Thyroid gland (tissue), 4 donors: Measurements from ENCODE around the gene SIK3. TPM values are rescaled to one million over a fixed set of nuclear protein-coding genes. Genes with fewer than 3 reads are reported as not detected.

Source experiments
- DNase-seq, 2 donors: peaks; one replicate each; pipeline ENCODE4 v3.0.0-alpha.2; 2019
- H3K27ac ChIP-seq, 3 donors: fragments of 200-600 bp; sonication (generic); 1 replicate in 2 of 3; 2 replicates in 1 of 3; pipeline ENCODE4 v1.5.1; 2016 to 2019; ENCODE audit warnings: mild to moderate bottlenecking in 1 of 3, moderate library complexity in 1 of 3
- H3K27me3 ChIP-seq: fragments of 200-600 bp; sonication (generic); one replicate; pipeline ENCODE4 v1.5.1; 2019
- H3K36me3 ChIP-seq, 2 donors: fragments of 200-600 bp; sonication (generic); one replicate each; pipeline ENCODE4 v1.5.1; 2016 to 2019
- H3K4me1 ChIP-seq, 2 donors: fragments of 200-600 bp; sonication (generic); one replicate each; pipeline ENCODE4 v1.5.1; 2017 to 2019
- H3K4me3 ChIP-seq, 3 donors: fragments of 200-600 bp; sonication (generic); replicated peaks in 1 of 3; 1 replicate in 2 of 3; 2 replicates in 1 of 3; pipeline ENCODE4 v1.5.1; 2016; ENCODE audit warnings: mild to moderate bottlenecking in 1 of 3
- H3K9me3 ChIP-seq: fragments of 200-600 bp; sonication (generic); one replicate; pipeline ENCODE4 v1.5.1; 2017
- POLR2A ChIP-seq, 2 donors: fragments of 450-650 bp; IDR thresholded peaks; one replicate each; pipeline ENCODE4 v1.6.1; 2017; ENCODE audit warnings: antibody characterized with exemption in 2 of 2, mild to moderate bottlenecking in 2 of 2, moderate library complexity in 1 of 2
- WGBS, 2 donors: methylation state at CpG; one replicate each; pipeline ENCODE4 v1.1.5; 2017; 5-methylcytosine and 5-hydroxymethylcytosine counted together
- intact Hi-C: fragments of 100-400 bp; cut with DNase I; formaldehyde crosslinking; loops from one replicate; pipeline ENCODE4 v1.15.1; 2023
- total RNA-seq, 4 donors: library from RNA; depleted of rRNA; stranded (reverse); fragments of >200 nt; gene quantifications; one replicate each; pipeline ENCODE4 v1.2.3, GENCODE V29; 2016
- TF ChIP-seq, protein P1 (sequence below), 6 experiments: fragments of 200-600 bp in 3 of 6; fragments of 450-650 bp in 3 of 6; sonication (generic) in 3 of 6; IDR thresholded peaks; one replicate each; pipeline ENCODE4 v1.5.1; 2016 to 2019; ENCODE audit warnings: antibody characterized with exemption in 6 of 6, mild to moderate bottlenecking in 2 of 6, inconsistent platforms in 1 of 6, moderate library complexity in 1 of 6

SIK3 gene
- total RNA-seq, 4 donors from 2014 or later, result 46.0 to 86.3 (median 71.9) TPM

DNA sequence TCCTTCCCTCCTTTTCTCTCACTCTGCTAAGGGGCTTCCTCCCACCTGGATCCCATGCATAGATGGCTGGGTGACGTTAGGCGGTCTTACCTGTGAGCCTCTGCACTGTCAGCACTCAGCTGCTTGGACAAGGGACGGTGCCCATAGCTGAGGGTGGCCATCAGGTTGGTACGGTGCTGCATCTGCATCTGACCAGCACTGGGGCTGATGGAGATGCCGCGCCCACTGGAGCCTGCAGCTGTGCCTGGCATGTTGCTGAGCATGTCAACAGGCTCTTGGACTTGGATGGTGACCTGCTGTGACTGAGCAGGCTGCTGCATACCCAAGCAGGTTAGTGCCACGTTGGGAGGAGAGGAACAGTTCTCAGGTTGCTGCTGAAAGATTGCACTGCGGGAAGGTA is 239.1 kb downstream of the SIK3 start:
- no peak overlapping the region for H3K27ac ChIP-seq
- H3K4me1 ChIP-seq, result peaks cover 0 to under 1% of the 10 kb centered on the region in 2 donors
- no peaks in the 10 kb centered on the region for H3K9me3 ChIP-seq
- H3K27me3 ChIP-seq, result no peaks in the 10 kb centered on the region
- peaks cover 58 to 66% of the 10 kb centered on the region in 2 donors for H3K36me3 ChIP-seq
- WGBS, 2 donors, result 95 to 97% methylated on average over 5 to 8 of the region's 8 CpGs
- no peak for TF ChIP-seq POLR2A (IDR thresholded peaks at IDR 0.05)
- TF ChIP-seq, protein P1, sequence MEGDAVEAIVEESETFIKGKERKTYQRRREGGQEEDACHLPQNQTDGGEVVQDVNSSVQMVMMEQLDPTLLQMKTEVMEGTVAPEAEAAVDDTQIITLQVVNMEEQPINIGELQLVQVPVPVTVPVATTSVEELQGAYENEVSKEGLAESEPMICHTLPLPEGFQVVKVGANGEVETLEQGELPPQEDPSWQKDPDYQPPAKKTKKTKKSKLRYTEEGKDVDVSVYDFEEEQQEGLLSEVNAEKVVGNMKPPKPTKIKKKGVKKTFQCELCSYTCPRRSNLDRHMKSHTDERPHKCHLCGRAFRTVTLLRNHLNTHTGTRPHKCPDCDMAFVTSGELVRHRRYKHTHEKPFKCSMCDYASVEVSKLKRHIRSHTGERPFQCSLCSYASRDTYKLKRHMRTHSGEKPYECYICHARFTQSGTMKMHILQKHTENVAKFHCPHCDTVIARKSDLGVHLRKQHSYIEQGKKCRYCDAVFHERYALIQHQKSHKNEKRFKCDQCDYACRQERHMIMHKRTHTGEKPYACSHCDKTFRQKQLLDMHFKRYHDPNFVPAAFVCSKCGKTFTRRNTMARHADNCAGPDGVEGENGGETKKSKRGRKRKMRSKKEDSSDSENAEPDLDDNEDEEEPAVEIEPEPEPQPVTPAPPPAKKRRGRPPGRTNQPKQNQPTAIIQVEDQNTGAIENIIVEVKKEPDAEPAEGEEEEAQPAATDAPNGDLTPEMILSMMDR (IDR thresholded peaks at IDR 0.05), result no peak
- no peak for DNase-seq
- no peak overlapping the region for H3K4me3 ChIP-seq
- intact Hi-C loops, result no loop called here

DNA sequence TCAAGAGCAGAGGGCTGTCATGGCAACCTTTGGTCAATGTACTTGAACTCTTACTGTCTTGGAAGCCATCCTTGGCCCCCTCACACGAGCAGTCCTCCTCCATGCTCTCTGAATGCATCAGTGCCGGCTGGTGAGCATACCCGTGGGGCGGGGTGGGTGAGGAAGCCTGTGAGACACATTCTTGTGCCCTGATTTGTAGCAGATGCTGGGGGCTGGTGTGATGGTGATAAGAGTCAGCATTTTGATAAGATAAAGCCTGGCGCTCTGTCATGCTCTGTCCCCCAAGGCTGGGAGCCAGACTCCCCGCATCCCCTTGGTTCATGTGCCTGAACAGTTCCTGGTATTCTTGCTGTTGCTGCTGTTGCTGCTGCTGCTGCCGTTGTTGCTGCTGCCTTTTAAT is 240.3 kb downstream of the SIK3 start:
- Histone ChIP-seq H3K27me3 (no peaks in the 10 kb centered on the region), H3K36me3 (peaks cover 45 to 54% of the 10 kb centered on the region in 2 donors), H3K27ac (no peak overlapping the region), H3K4me1 (peaks cover 0 to 5% of the 10 kb centered on the region in 2 donors), H3K4me3 (no peak overlapping the region), H3K9me3 (no peaks in the 10 kb centered on the region)
- WGBS, 2 donors, result 84 to 93% methylated on average over 4 to 7 of the region's 7 CpGs
- no peak for TF ChIP-seq POLR2A (IDR thresholded peaks at IDR 0.05)
- TF ChIP-seq, protein P1 (IDR thresholded peaks at IDR 0.05), result no peak
- intact Hi-C loops, result no loop called here
- no peak for DNase-seq

DNA sequence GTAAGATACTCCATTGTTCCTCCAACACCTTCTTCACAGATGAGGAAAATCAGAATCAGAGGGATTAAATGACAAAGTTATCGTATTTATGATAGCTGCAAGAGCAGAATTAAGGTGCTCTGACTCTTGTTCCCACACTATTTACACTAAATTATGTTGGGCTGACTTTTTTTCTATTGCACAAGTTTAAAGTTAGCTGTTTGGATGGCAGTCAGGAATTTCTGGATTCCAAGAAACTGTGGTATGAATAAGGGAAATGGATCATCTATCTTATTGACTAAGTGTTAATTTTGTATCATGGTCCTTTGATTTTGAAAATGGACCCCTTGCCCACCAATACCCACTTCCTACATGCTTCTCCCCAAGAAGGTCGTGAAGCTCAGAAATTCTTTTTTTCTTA is 240.9 kb downstream of the SIK3 start:
- intact Hi-C loops, result no loop called here
- no peak overlapping the region for H3K27ac ChIP-seq
- H3K4me1 ChIP-seq, result peaks cover 5 to 11% of the 10 kb centered on the region in 2 donors
- no peak overlapping the region for H3K4me3 ChIP-seq
- no peaks in the 10 kb centered on the region for H3K27me3 ChIP-seq
- TF ChIP-seq POLR2A (IDR thresholded peaks at IDR 0.05), result no peak
- TF ChIP-seq, protein P1 (IDR thresholded peaks at IDR 0.05), result no peak
- WGBS, 2 donors, result 95 to 96% methylated on average over 2 of the region's 2 CpGs
- DNase-seq, result no peak
- H3K9me3 ChIP-seq, result no peaks in the 10 kb centered on the region
- peaks cover 41 to 49% of the 10 kb centered on the region in 2 donors for H3K36me3 ChIP-seq

DNA sequence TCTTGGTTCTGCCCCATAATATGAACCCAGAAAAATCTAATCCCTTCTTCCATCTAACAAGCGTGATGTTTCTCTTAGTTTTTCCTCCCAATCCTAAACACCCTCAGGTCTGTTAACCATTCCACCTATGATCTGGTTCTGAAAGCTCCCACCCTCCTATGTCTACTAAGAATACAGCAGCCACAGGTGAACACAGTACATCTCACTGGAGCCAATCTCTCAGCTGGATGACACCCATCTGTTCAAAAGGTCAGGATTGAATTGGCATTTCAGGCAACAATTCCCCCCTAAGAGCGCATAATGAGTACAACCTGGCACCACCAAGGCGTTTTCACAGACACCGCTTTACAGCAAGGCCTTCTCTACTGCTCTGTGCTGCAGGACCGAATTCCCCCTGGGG is 241.8 kb downstream of the SIK3 start:
- peaks cover 32 to 40% of the 10 kb centered on the region in 2 donors for H3K36me3 ChIP-seq
- intact Hi-C loops, result no loop called here
- TF ChIP-seq, protein P1 (IDR thresholded peaks at IDR 0.05), result no peak
- TF ChIP-seq POLR2A (IDR thresholded peaks at IDR 0.05), result no peak

DNA sequence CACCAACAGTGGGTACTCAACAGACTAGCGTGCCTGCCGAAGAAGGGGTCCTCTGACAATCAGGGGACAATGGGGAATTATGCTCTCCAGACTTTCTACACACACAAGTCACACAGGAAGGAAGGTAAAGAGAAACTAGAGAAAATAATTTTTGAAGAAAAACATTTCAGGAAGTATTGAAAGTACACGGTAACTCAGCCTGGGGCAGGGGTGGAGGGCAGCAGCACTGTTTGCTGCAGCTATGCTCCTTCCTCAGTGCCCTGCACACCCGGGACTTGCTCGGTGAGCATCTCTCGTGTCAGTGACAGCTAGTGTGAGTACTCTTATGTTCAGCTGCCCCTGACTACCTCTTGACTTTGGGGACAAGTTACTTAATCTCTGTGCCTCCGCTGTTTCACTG is 242.8 kb downstream of the SIK3 start:
- no peak for DNase-seq
- Histone ChIP-seq H3K4me3 (no peak overlapping the region), H3K27me3 (no peaks in the 10 kb centered on the region), H3K9me3 (no peaks in the 10 kb centered on the region), H3K27ac (no peak overlapping the region), H3K4me1 (peaks cover 13 to 25% of the 10 kb centered on the region in 2 donors), H3K36me3 (peaks cover 22 to 30% of the 10 kb centered on the region in 2 donors)
- TF ChIP-seq POLR2A (IDR thresholded peaks at IDR 0.05), result no peak
- TF ChIP-seq, protein P1 (IDR thresholded peaks at IDR 0.05), result no peak
- intact Hi-C loops, result no loop called here
- 91 to 93% methylated on average over 7 of the region's 7 CpGs for WGBS, 2 donors

More for the DNA sequence above, 241.8 kb downstream of the SIK3 start:
- Histone ChIP-seq H3K27me3 (no peaks in the 10 kb centered on the region), H3K27ac (no peak overlapping the region), H3K4me3 (no peak overlapping the region), H3K4me1 (peaks cover 9 to 20% of the 10 kb centered on the region in 2 donors), H3K9me3 (no peaks in the 10 kb centered on the region)
- DNase-seq, result no peak
- 91 to 98% methylated on average over 5 of the region's 5 CpGs for WGBS, 2 donors
